NCI-H128 (cell line): ENCODE results near the gene TMEM8B.

Experiments used
- DNase-seq: peaks from one replicate; lab custom pipeline; 2025; ENCODE audit not compliant: unreplicated experiment; lab: John Stamatoyannopoulos, UW

Gene TMEM8B

DNA sequence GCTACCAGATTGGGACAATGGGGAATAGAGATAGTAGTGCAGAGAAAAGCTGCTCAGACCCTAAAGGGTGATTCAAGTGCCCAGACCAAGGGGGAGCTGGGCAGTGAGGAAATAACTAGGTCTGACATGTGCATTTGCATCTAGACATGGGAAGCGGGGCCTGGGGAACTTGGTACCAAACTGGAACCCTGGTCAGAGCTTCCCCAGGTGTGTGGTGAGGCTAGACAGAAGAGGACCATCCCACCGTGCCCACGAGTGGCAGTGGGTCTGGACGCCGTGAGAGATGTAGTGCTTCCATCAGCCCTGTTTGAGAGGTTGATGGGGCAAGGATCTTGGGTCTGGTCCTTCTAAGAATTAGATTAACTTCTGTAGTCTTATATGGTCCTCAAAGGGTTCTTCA is 7.6 kb downstream of the TMEM8B start:
- DNase-seq, result no peak

- DNase-seq, result no peak
Measured at GRCh38 chr9:35839926-35840325, 10.9 kb downstream of the TMEM8B start.

- DNase-seq, result no peak
Measured at GRCh38 chr9:35840881-35841644, 12.0 kb downstream of the TMEM8B start.

GRCh38 chr9:35841645-35841900 is 12.5 kb downstream of the TMEM8B start:
- DNase-seq, result no peak

GRCh38 chr9:35842020-35842745 is 13.2 kb downstream of the TMEM8B start:
- no peak for DNase-seq

- no peak for DNase-seq
Measured at GRCh38 chr9:35842795-35843194, 13.8 kb downstream of the TMEM8B start.

- no peak for DNase-seq
Measured at GRCh38 chr9:35844628-35845270, 15.7 kb downstream of the TMEM8B start.

GRCh38 chr9:35845824-35846771 is 17.1 kb downstream of the TMEM8B start:
- DNase-seq, result no peak

GRCh38 chr9:35847792-35848572 is 19.0 kb downstream of the TMEM8B start:
- no peak for DNase-seq

- DNase-seq, result no peak
Measured at GRCh38 chr9:35852267-35852815, 23.3 kb downstream of the TMEM8B start.

DNA sequence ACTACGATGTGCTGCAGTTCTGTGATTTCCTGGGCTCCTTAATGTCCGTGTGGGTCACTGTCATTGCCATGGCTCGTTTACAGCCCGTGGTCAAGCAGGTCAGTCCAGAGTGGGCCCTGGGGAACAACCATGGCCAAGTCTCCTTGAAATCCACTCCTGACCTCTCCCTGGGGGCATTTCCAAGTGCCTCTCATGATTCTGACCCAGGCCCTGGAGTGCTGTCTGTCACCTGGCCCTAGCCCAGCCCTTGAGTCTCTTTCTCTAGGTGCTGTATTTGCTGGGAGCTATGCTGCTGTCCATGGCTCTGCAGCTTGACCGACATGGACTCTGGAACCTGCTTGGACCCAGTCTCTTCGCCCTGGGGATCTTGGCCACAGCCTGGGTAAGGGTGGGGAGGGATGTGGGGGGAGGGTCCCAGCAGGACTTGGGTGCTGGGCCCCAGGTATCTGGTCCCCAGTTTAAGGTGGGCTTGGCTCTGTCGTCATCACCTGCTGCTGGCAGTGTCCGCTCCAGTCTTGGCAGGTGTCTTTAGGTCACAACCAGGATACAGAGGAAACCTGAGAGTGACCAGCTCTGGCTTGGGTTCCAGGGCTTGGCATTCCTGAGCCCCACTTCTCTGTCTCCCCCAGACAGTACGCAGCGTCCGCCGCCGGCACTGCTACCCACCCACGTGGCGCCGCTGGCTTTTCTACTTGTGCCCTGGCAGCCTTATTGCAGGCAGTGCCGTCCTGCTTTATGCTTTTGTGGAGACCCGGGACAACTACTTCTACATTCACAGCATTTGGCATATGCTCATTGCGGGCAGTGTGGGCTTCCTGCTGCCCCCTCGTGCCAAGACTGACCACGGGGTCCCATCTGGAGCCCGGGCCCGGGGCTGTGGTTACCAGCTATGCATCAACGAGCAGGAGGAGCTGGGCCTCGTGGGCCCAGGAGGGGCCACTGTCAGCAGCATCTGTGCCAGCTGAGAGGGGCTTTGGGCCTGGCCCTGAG is 24.1 kb downstream of the TMEM8B start:
- no peak for DNase-seq

GRCh38 chr9:35854091-35854762 is 25.2 kb downstream of the TMEM8B start:
- no peak for DNase-seq

- no peak for DNase-seq
Measured at GRCh38 chr9:35856206-35856605, 27.2 kb downstream of the TMEM8B start.

DNA sequence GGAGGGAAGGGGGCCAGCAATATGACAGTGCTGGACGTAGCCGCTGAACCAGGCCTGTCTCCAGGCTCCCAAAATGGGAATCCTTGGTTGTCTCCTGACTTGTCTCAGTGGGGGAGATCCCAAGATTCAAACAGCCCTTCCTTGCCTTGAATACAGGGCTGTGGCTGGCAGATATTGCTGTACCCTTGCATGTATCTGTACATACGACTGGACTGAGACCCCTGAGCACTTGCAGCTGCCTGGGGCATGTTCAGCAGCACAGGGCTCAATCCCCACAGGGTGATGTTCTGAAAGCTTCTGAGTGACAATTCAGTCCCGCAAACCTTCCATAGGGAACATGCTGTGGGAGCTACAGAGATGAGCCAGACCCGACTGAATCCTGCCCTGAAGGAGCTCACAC is 27.9 kb downstream of the TMEM8B start:
- DNase-seq, result no peak

- no peak for DNase-seq
Measured at GRCh38 chr9:35858458-35858857, 29.4 kb downstream of the TMEM8B start.

GRCh38 chr9:35859310-35859989 is 30.4 kb downstream of the TMEM8B start:
- no peak for DNase-seq

GRCh38 chr9:35859990-35860339 is 30.9 kb downstream of the TMEM8B start:
- no peak for DNase-seq
